Stimulated activated naive CD4-positive, alpha-beta T cell (primary cell): Measurements from ENCODE around the gene SAAL1.
A peak's percentile ranks its signal among the peaks of the same experiment; 100 is the strongest.
"Not testable (repeated sequence)": the region's sequence is repeated elsewhere in the genome, so short reads cannot be mapped to it uniquely, and the experiment has no call there.

Experiments
- DNase-seq, 6 experiments: peaks; one replicate each; lab custom pipeline; 2025; lab: John Stamatoyannopoulos, UW

SAAL1 gene, protein sequence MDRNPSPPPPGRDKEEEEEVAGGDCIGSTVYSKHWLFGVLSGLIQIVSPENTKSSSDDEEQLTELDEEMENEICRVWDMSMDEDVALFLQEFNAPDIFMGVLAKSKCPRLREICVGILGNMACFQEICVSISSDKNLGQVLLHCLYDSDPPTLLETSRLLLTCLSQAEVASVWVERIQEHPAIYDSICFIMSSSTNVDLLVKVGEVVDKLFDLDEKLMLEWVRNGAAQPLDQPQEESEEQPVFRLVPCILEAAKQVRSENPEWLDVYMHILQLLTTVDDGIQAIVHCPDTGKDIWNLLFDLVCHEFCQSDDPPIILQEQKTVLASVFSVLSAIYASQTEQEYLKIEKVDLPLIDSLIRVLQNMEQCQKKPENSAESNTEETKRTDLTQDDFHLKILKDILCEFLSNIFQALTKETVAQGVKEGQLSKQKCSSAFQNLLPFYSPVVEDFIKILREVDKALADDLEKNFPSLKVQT

DNA sequence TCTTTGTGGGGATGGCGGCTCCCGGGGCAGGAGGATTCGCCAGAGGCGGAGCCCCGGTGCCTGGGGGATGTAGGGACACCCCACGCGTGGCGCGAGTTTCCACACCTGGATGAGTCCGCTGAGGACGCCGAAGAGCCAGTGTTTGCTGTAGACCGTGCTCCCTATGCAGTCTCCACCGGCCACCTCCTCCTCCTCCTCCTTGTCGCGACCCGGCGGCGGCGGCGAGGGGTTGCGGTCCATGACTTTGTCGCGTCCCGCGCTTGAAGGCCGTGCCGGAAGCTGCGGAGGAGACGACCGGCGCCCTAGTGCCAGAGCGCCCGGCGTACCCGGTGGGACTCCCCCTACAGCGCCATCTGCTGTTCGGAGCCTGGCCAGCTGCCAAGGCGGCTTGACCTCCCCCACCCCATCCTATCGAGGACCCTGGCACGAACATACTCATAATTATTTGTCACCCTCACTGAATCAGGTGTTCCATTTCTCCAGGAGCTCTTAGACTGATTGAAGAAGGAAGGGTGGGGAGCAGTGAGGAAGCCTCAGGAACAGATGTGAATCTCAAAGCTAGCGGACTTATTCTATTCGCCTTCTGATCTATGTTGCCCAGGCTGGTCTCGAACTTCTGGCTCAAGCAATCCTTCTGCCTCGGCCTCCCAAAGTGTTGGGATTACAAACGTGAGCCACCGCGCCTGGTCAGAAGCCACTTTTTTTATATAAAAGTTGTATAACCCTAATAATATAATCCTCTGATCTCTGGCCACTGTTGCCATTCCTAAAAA, at the start of gene SAAL1:
Gene SAAL1 (minus strand): TSS at position 281 of the 773 bp plus-strand sequence. CDS start 41 bp downstream, at position 240.
- peak; percentile 74 to 89 (median 79) for DNase-seq

DNA sequence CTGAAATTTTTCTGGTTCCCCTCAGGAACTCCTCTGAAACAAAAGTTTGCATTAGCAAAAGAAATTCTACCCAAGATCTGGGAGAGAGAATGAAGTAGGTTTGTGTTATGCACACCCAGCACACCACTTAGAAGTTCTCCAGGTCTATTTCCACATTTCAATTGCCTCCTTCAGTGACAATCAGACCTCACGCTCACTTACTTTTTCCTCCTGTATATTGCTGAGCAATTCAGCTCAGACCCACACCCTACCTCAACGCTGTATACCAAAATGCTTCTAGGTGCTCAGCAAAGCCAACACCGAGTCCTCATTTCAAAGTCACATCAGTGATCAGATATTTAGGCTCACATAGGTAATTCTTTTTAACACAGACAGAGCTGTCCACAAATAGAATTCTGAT, 45.7 kb upstream of the SAAL1 start:
- no peak for DNase-seq

DNA sequence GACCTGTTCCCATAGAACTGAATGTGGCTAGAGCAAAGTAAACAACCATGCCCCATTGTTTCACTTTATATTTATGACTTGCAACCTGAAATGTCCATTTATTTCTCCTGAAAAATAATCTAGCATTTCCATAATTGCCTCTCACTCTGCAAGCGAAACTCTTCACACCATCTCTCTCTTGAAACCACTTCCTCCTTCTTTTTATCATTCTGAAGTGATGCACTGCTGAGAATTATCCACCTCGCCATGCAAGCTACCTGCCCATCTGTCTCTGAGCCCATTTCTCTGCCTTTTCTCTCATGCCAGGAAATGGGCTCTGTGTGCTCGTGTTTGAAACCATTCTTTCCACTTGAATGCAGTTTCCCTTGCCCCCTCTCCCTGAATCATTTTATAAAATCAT, 40.0 kb upstream of the SAAL1 start:
- no peak for DNase-seq

DNA sequence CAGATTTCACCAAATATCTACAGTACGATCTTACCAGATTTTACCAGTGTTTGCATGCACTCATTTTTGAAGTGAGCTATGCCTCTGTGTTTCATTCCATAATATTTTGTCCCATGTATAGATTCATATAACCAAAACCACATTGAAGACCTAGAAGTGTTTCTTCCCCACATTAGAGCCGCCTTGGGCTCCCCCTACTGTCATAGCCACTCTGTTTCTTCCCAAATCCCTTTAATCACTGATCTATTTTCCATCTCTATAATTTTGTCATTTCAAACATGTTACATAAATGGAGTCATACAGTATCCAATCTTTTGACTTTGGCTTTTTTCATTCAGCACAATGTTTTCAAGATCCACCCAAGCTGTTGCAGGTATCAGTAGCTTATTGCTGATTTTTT, 39.1 kb upstream of the SAAL1 start:
- no peak for DNase-seq

DNA sequence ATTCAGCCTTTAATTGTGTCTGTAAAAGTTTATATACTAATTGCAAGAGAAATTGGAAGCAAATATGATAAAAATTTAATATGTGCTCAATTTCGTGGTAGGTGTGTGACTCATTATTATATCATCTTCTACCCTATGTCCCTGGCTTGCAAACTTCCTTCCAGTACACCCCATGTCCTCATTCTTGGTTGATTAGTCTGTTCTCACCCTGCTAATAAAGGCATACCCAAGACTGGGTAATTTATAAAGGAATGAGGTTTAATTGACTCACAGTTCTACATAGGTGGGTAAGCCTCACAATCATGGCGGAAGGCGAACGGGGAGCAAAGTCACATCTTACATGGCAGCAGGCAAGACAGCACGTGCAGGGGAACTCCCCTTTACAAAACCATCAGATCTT, 38.4 kb upstream of the SAAL1 start:
- no peak for DNase-seq

DNA sequence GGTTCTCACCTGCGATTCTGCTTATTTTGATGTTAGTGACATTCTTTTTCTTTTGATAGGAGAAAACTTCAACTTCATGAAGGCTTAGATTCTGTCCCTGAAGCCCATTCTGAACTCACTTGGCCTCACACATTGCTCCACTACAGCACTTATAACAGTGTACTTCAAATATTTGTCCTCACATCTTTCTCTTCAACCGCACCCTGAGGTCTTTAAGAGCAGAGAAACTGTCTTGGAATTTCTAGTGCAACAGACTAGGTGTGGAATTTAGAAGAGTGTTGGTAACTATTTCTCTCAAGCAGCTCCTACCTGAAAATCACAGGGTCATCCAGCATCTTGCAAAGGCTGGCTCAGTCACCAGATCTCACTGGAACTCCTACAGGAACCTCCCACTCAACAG, 34.3 kb upstream of the SAAL1 start:
- no peak for DNase-seq

DNA sequence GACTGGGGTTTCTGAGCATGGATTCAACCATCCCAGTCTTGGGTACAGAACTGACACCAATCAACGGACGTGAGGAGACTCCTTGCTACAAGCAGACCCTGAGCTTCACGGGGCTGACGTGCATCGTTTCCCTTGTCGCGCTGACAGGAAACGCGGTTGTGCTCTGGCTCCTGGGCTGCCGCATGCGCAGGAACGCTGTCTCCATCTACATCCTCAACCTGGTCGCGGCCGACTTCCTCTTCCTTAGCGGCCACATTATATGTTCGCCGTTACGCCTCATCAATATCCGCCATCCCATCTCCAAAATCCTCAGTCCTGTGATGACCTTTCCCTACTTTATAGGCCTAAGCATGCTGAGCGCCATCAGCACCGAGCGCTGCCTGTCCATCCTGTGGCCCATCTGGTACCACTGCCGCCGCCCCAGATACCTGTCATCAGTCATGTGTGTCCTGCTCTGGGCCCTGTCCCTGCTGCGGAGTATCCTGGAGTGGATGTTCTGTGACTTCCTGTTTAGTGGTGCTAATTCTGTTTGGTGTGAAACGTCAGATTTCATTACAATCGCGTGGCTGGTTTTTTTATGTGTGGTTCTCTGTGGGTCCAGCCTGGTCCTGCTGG, 31.4 kb upstream of the SAAL1 start:
- no peak for DNase-seq

DNA sequence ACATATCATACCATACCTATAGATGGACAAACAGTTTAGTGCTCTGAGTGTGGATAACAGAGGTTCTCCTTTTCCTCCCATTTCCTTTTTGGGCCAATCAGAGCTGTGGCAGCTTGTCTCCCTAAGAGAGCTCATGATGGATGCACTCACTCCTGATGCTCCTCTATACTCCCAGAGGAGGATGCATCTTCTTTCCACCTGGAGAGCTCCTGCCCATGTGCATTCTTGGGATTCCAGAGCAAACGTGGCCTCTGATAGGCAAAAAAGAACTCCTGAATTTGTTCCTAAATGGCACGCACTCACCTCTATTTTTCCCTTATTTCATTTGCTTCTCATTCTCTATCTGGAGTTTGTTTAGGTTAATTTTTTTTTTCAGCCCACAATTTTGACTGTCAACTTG, 29.4 kb upstream of the SAAL1 start:
- no peak for DNase-seq

DNA sequence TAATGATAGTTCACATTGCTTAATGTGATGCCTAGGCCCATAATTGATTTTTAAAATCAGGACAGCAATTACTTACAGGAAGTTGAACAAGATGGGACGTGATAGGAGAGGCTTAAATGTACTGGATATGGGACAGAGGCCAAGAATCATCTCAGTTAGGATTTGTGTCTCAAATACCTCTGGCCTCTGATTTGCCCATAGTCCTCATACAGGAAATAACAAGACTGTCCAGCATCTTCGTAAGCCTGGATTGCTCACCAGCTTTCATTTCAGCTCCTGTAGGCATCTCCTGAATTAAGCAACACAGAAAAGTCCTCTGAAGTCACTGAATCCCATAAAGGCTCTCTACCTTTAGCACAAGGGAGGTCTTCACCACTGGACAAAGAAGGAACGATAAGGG, 26.5 kb upstream of the SAAL1 start, which contains the start of gene MRGPRX3:
Gene MRGPRX3 (plus strand): TSS at position 231 of the 400 bp plus-strand sequence. CDS start 4,632 bp downstream, outside the sequence.
- DNase-seq: no peak

DNA sequence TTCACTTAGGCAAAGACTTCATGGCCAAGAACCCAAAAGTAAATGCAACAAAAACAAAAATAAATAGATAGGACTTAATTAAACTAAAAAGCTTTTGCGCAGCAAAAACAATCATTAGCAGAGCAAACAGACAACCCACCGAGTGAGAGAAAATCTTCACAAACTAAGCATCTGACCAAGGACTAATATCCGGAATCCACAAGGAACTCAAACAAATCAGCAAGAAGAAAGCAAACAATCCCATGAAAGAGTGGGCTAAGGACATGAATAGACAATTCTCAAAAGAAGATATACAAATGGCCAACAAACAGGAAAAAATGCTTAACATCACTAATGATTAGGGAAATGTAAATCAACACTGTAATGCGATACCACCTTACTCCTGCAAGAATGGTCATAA, 25.2 kb upstream of the SAAL1 start:
- DNase-seq: not testable (repeated sequence)

DNA sequence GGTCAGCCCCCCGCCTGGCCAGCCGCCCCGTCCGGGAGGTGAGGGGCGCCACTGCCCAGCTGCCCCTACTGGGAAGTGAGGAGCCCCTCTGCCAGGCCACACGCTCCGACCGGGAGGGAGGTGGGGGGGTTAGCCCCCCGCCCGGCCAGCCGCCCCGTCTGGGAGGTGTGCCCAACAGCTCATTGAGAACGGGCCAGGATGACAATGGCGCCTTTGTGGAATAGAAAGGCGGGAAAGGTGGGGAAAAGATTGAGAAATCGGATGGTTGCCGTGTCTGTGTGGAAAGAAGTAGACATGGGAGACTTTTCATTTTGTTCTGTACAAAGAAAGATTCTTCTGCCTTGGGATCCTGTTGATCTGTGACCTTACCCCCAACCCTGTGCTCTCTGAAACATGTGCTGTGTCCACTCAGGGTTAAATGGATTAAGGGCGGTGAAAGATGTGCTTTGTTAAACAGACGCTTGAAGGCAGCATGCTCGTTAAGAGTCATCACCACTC, 15.5 kb upstream of the SAAL1 start:
- DNase-seq: not testable (repeated sequence)

DNA sequence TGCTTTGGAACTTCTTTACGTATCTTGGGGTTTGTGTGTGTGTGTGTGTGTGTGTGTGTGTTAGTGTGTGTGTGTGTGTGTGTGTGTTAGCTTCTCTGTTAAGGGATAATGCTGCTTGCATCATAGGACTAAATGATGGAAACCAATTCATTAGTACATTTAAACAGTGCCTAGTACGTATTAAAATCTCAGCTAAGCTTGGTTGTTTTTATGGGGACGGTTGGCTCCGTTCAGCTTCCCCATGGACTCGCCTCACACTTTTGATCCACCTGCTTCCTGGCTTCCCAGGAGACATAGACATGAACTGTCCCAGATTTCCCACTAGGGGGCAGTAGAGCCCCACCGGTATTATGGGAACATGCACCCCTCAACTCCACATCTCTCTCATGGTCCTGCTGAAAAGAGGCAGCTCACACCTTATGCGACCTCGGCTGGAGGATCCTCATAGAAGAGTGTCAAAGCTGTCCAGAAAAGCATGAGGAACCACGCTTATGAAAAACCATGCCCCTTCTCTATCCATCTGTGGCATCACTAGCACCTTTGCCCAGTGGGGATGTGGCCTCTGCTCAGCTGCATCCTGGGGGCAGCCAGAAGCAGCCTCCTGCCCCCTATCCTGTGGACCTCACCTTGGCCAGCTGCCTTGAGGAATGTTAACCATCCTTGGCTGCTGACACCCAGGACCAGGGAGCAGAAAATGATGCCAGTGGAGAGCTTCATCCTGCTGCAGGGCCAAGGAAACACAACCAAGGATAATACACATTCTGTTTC, 9.7 kb upstream of the SAAL1 start:
- DNase-seq: peak; percentile 31 to 69 (median 55)

DNA sequence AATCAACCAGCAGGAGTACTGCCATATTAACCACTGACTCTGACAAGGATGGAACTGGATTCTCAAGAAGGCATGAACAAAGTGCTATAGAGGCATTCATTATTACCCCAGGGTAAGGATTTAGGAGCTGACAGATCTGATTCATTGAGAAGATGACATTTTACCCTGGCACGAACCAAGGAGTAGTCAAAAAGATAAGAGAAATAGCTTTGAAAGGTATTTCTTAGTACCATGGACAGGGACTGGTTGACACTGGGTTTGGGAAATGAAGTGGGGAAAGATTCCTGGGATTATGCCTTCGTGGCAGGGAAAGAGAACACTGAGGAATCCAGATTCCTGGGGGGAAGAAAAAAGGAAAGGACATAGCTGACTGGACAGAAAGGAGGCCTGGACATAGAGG, 5.1 kb upstream of the SAAL1 start:
- no peak for DNase-seq

DNA sequence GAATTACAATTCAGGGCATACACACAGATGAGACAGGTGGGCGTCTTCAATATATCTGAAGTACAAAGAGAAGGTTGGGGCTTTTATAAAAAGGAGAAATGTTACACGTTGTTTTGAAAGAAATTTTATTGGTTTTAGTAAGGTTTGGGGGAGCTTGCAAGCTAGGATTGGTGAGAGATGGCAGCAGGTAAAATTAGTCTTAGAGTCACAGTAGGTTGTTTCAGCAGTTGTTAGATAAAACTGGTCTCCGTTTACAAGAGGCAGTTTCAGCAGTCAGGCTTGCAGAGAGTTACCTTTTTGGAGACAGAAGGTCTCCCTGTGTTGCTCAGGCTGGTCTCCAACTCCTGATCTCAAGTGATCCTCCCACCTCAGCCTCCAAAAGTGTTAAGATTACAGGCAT, 2.4 kb upstream of the SAAL1 start:
- DNase-seq: no peak

DNA sequence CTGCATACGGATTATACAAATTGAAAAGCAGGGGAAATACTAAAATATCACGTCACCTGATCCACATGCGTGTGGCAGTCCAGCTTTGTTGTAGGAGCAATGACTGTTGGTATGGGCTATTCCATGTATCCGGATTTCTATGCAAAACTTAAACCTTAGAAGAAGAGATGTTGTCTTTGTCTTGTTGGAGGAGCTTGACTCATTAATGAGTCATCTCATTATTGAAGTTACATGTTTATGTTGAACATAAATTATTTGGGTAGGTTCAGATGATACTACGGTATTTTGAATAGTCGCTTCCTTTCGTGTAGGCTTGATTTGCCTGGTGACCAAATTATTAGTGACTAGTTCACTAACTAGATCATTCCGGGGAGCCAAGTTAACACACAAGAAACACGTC, 806 bp upstream of the SAAL1 start:
- DNase-seq: no peak

DNA sequence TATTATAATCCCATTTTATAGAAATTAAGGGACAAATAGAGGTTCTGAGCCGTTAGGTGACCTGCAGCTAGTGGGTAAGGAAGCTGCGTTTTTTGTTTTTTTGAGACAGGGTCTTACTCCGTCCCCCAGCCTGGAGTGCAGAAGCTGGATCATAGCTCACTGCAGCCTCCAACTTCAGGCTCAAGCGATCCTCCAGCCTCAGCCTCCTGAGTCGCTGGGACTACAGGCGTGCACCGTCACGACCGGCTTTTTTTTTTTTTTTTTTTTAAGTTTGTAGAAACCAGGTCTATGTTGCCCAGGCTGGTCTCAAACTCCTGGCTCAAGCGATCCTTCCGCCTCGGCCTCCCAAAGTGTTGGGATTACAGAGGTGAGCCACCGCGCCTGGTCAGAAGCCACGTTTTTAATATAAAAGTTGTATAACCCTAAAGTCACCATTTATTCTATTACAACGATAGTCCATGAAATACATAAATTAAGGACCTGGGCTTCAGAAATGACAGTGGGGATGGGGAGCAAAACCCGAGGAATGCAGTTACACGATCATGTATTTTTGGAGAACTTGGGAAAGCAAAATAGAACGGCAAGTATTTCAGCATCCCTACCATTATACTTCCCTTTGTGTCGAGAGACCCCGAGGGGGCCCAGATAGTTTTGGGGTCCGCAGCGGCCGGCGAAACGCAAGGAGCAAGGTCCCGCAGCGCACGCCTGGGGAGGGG, 638 bp downstream of the SAAL1 start:
- DNase-seq: no peak

DNA sequence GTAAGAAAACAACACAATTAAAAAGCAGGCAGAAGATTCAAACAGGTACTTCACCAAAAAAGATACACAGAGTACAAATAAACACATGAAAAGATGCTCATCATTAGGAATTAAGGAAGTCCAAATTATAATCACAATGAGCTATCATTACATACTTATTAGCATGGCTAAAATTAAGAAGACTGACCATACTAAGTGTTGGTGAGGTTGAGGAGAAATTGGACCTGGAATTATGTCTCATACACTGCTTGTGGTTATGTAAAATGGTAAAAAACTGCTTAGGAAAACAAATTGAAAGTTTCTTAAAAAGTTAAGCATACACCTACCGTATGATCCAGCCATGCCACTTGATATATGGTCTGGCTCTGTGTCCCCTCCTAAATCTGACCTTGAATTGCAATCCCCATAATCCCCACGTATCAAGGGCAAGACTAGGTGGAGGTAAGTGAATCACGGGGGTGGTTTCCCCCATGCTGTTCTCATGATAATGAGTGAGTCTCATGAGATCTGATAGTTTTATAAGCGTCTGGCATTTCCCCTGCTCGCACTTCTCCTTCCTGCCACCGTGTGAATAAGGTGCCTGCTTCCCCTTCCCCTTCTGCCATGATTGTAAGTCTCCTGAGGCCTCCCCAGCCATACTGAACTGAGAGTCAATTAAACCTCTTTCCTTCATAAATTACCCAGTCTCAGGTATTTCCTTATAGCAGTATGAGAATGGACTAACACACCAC, 4.8 kb downstream of the SAAL1 start:
- no peak for DNase-seq

DNA sequence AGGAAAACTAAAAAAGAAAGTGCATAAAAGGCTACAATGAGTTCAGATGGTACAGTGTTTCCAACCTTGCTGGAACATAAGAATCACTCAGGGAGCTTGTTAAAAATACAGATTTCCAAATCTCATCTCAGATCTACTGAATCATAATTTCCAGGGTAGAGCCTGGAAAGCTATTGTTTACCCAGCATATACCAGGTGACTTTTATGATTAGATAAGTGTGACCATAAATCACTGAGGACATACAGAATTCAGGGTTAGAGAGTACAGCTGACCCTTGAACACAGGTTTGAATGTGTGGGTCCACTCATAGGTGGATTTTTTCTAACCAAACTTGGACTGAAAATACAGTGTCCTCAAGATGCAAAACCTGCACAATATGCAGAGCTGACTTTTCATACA, 11.9 kb downstream of the SAAL1 start:
- DNase-seq: no peak

DNA sequence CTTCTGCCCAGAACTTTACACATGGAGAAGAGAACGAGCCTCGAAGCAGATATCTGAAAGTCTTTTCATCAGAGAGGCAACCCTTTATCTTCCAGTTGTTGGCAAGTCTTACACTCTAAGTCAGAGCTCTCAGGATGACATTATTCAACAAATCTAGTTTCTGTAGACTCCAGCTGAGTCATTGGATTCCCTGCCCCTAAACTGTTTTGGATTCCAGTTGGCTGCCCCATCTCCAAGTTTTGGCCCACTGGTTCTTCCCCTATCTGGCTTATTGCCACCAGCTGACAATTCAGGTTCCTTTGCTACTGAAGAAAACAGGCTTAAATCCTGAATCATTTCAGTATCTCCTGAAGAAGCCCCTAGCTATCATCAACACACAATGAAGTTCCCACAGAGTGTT, 14.2 kb downstream of the SAAL1 start:
- DNase-seq: no peak

DNA sequence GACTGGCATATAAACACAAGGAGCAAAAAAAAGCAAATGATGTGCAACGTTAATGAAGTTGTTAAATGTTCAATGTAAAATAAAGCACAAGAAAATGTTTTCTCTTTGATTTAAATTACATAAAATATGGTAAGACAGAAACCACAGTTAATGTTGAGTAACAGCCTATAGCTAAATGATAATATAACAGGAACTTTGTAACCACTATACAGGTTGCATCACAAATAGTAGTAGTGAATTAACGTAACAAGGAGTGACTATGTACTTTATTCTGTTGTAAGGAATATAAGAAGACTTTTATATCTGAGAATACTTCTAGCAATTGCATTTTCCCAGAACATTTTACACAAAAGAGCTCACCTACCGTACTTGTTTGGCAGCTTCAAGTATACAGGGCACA, 16.9 kb downstream of the SAAL1 start:
- DNase-seq: no peak
